Right atrium auricular region (tissue), 2 donors: ENCODE results near the gene KCP. TPM values are rescaled to one million over a fixed set of nuclear protein-coding genes. Genes with fewer than 3 reads are reported as not detected.

Experiments
- DNase-seq: peaks from one replicate; pipeline ENCODE4 v3.0.0-alpha.2; 2019; ENCODE audit warnings: low spot score
- H3K27ac ChIP-seq, 2 donors: fragments of 200-600 bp; sonication (generic); 1 replicate in 1 of 2; 2 replicates in 1 of 2; pipeline ENCODE4 v1.5.1; 2016 to 2019
- H3K27me3 ChIP-seq, 2 donors: fragments of 200-600 bp; sonication (generic); one replicate each; pipeline versions ENCODE4 v1.5.1 to v1.6.0; 2017 to 2019
- H3K36me3 ChIP-seq: fragments of 200-600 bp; sonication (generic); one replicate; pipeline ENCODE4 v1.5.1; 2016
- H3K4me1 ChIP-seq, 2 donors: fragments of 200-600 bp; sonication (generic); one replicate each; pipeline versions ENCODE4 v1.5.1 to v1.6.0; 2017 to 2019
- H3K4me3 ChIP-seq, 2 donors: fragments of 200-600 bp; sonication (generic); 1 replicate in 1 of 2; 2 replicates in 1 of 2; pipeline ENCODE4 v1.5.1; 2017 to 2019; ENCODE audit warnings: mild to moderate bottlenecking in 1 of 2, moderate library complexity in 1 of 2
- H3K9me3 ChIP-seq, 2 donors: fragments of 200-600 bp; sonication (generic); one replicate each; pipeline ENCODE4 v1.5.1; 2019
- total RNA-seq, 2 donors: library from RNA; depleted of rRNA; stranded (reverse); fragments of >200 nt; gene quantifications; one replicate each; pipeline ENCODE4 v1.1.0, GENCODE V29; 2016
- TF ChIP-seq, protein P1 (sequence below), 2 donors: fragments of 200-600 bp; sonication (generic); IDR thresholded peaks; one replicate each; pipeline ENCODE4 v1.5.1; 2019; ENCODE audit warnings: antibody characterized with exemption in 2 of 2

The KCP gene
- total RNA-seq, 2 donors from 2014 or later, result not detected

GRCh38 chr7:128899392-128899791, 11.1 kb downstream of the KCP start:
- no peak overlapping the region for H3K27ac ChIP-seq
- no peaks in the 10 kb centered on the region for H3K9me3 ChIP-seq
- TF ChIP-seq, protein P1, sequence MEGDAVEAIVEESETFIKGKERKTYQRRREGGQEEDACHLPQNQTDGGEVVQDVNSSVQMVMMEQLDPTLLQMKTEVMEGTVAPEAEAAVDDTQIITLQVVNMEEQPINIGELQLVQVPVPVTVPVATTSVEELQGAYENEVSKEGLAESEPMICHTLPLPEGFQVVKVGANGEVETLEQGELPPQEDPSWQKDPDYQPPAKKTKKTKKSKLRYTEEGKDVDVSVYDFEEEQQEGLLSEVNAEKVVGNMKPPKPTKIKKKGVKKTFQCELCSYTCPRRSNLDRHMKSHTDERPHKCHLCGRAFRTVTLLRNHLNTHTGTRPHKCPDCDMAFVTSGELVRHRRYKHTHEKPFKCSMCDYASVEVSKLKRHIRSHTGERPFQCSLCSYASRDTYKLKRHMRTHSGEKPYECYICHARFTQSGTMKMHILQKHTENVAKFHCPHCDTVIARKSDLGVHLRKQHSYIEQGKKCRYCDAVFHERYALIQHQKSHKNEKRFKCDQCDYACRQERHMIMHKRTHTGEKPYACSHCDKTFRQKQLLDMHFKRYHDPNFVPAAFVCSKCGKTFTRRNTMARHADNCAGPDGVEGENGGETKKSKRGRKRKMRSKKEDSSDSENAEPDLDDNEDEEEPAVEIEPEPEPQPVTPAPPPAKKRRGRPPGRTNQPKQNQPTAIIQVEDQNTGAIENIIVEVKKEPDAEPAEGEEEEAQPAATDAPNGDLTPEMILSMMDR (IDR thresholded peaks at IDR 0.05), result no peak
- no peaks in the 10 kb centered on the region for H3K36me3 ChIP-seq
- no peaks in the 10 kb centered on the region for H3K27me3 ChIP-seq
- H3K4me1 ChIP-seq, result no peaks in the 10 kb centered on the region
- no peak for DNase-seq
- no peak overlapping the region for H3K4me3 ChIP-seq

DNA sequence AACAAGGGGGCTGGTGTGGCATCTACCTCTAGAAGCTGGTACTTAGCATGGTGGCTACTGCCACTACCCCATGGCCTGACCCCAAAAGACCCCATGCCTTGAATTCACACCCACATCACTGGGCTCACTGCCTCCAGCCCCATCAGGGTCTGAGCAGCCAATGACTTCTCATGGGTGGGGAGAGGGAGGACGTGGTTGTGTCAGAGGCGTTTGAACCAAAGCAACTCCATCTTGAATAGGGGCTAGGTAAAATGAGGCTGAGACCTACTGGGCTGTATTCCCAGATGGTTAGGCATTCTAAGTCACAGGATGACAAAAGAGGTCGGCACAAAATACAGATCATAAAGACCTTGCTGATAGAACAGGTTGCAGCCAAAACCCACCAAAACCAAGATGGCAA, 15.2 kb downstream of the KCP start:
- TF ChIP-seq, protein P1 (IDR thresholded peaks at IDR 0.05), result no peak
- Histone ChIP-seq H3K4me1 (peaks cover 0 to 5% of the 10 kb centered on the region in 2 donors), H3K27me3 (peaks cover 6 to 9% of the 10 kb centered on the region in 2 donors), H3K4me3 (no peak overlapping the region), H3K36me3 (no peaks in the 10 kb centered on the region), H3K9me3 (no peaks in the 10 kb centered on the region), H3K27ac (no peak overlapping the region)
- no peak for DNase-seq

DNA sequence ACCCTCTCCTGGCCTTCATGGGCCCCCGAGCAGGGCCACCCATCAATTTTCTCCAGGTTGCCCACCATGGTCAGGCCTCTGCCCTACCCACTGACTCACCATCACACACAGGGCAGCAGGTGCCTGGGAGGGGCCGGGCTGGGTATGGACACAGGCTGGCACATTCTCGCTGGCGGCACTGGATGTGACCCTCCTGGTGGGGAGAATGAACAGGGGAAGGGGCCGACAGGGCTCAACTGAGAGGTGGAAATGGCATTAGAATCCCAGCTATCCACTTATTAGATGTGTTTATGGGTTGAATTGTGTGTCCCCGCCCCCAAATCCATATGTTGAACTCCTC, 16.4 kb downstream of the KCP start:
- H3K4me1 ChIP-seq, result peaks cover 0 to 5% of the 10 kb centered on the region in 2 donors
- TF ChIP-seq, protein P1 (IDR thresholded peaks at IDR 0.05), result no peak
- no peaks in the 10 kb centered on the region for H3K36me3 ChIP-seq
- no peak overlapping the region for H3K4me3 ChIP-seq
- H3K27me3 ChIP-seq, result peaks cover 6 to 9% of the 10 kb centered on the region in 2 donors
- DNase-seq, result no peak
- no peaks in the 10 kb centered on the region for H3K9me3 ChIP-seq
- H3K27ac ChIP-seq, result no peak overlapping the region

- no peak overlapping the region for H3K27ac ChIP-seq
- no peaks in the 10 kb centered on the region for H3K9me3 ChIP-seq
- TF ChIP-seq, protein P1 (IDR thresholded peaks at IDR 0.05), result no peak
- H3K27me3 ChIP-seq, result peaks cover 6 to 9% of the 10 kb centered on the region in 2 donors
- no peak for DNase-seq
- H3K36me3 ChIP-seq, result no peaks in the 10 kb centered on the region
- no peak overlapping the region for H3K4me3 ChIP-seq
- peaks cover 0 to 5% of the 10 kb centered on the region in 2 donors for H3K4me1 ChIP-seq
These were observed 17.0 kb downstream of the KCP start for GRCh38 chr7:128893251-128894100.

DNA sequence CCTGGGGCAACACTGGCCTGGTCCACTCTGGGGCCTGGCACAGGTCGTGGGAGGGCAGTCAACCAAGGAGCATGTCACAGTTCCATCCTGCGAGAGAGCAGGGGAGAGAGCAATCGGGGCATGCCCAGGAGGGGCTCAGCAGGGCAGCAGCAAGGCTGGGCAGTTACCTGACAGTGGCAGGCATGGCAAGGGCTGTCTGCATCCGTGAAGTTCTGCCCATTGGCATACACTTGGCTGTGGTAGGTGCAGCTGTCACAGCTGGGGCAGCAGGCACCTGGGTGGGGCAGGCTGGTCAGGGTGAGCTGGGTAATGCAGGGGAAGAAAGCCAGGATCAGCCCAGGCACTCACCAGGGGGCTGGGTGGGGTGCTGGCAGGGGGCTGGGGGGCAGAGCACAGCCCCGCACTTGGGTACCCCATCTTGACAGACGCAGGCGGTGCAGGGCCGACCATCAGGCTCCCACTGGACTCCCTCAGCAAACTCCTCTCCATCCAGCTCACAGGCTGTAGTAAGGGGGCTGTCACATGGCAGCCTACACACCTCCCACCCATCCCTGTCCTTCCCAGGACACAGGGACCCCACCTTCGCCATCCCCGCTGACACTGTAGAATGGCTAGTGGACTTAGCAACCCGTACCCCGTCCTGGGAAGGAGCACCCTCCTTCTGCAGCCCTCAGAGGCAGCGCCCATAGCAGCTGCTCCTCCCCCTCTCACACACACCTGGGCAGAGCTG, 17.8 kb downstream of the KCP start:
- DNase-seq, result no peak
- no peak overlapping the region for H3K27ac ChIP-seq
- H3K36me3 ChIP-seq, result no peaks in the 10 kb centered on the region

More for the DNA sequence above, 17.8 kb downstream of the KCP start:
- Histone ChIP-seq H3K9me3 (no peaks in the 10 kb centered on the region), H3K27me3 (peaks cover 6 to 9% of the 10 kb centered on the region in 2 donors), H3K4me3 (no peak overlapping the region), H3K4me1 (peaks cover 0 to 5% of the 10 kb centered on the region in 2 donors)
- TF ChIP-seq, protein P1 (IDR thresholded peaks at IDR 0.05), result no peak
